Measurements from ENCODE around the gene PLOD3. TPM values are rescaled to one million over a fixed set of nuclear protein-coding genes. Genes with fewer than 3 reads are reported as not detected.

Gene PLOD3
- total and polyA plus RNA-seq, 9 of the 15 experiments (the other 6 are each of a cell fraction or from before 2014, with no cell fraction given), result 2.8 to 101 (median 30.9) TPM

GRCh38 chr7:101244375-101245146 is 27.2 kb upstream of the PLOD3 start, which contains the start of gene FIS1 (continued):
- TF ChIP-seq ATF6 (CRISPR knock-in tag; IDR thresholded peaks at IDR 0.05), result no peak; the same call in 1 of the 2 replicates
- no peak for TF ChIP-seq MCM5 (IDR thresholded peaks at IDR 0.05; ENCODE audit: low read depth)
- peak; percentile 95 for TF ChIP-seq GABPB1 (CRISPR knock-in tag; IDR thresholded peaks at IDR 0.05)
- TF ChIP-seq REST (IDR thresholded peaks at IDR 0.05; ENCODE audit: borderline replicate concordance), result peak; percentile 80
- TF ChIP-seq REST (CRISPR knock-in tag; IDR thresholded peaks at IDR 0.05; ENCODE audit: low read depth), result peak; percentile 71
- no peak for TF ChIP-seq ADNP (tag; IDR thresholded peaks at IDR 0.05)
- TF ChIP-seq U2AF2 (optimal IDR thresholded peaks at IDR 0.05; ENCODE audit: low read depth, low read length), result no peak
- TF ChIP-seq DACH1 (IDR thresholded peaks at IDR 0.05; ENCODE audit: partially characterized antibody), result peak; percentile 60
- no peak for TF ChIP-seq TFE3 (CRISPR knock-in tag; IDR thresholded peaks at IDR 0.05)
- TF ChIP-seq ZNF592 (IDR thresholded peaks at IDR 0.05), result peak; percentile 87

Data from K562 (cell line).